ENCODE measurements around the gene CAMK4. TPM values are rescaled to one million over a fixed set of nuclear protein-coding genes. Genes with fewer than 3 reads are reported as not detected.

The CAMK4 gene
- total RNA-seq, 1 donor from 2014 or later: 5.0 TPM

DNA sequence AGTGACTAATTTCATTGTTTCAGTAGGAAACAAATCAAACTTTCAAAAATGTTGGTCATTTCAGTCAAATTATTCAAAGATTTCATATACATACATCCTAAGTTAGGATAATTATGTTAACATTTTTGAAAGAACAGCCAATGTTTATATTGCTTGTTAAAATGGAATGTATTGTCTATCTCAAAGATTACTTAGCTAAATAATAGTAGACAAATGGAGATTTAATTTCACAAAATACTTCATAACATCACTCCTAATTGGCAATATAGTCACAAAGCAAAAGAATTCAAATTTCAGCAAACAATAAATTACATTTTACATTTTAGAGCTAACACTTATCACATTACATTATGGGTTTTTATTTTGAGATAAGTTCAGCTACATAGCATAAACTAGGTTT, 262.7 kb downstream of the CAMK4 start:
- Histone ChIP-seq H3K4me1 (no peaks in the 10 kb centered on the region), H3K27me3 (no peaks in the 10 kb centered on the region), H4K20me1 (ENCODE audit: low read depth) (no peaks in the 10 kb centered on the region), H3K4me3 (no peak overlapping the region), H3K36me3 (no peaks in the 10 kb centered on the region), H3K27ac (no peak overlapping the region), H3K9me3 (ENCODE audit: low read depth) (no peaks in the 10 kb centered on the region), H3K79me2 (ENCODE audit: low read depth) (no peaks in the 10 kb centered on the region), H3K9ac (no peak overlapping the region), H2AFZ (replicated peaks) (no peak overlapping the region), H3K4me2 (no peak overlapping the region), H3F3A (ENCODE audit: low read depth) (no peaks in the 10 kb centered on the region)
- no peaks in the 10 kb centered on the region for H3K9me3 Mint-ChIP-seq
- no peak overlapping the region for H3K4me3 Mint-ChIP-seq
- DNase-seq (ENCODE audit: low spot score): no peak
- no peak overlapping the region for H3K27ac Mint-ChIP-seq
- no peaks in the 10 kb centered on the region for H3K4me1 Mint-ChIP-seq
- TF ChIP-seq CTCF (IDR thresholded peaks at IDR 0.05) (no peak), EZH2 (IDR thresholded peaks at IDR 0.05) (no peak), EZH2phosphoT487 (IDR thresholded peaks at IDR 0.05) (no peak)
- H3K36me3 Mint-ChIP-seq: peaks cover 10% of the 10 kb centered on the region
- H3K27me3 Mint-ChIP-seq (ENCODE audit: insufficient read depth, low read depth): peaks cover 2% of the 10 kb centered on the region

DNA sequence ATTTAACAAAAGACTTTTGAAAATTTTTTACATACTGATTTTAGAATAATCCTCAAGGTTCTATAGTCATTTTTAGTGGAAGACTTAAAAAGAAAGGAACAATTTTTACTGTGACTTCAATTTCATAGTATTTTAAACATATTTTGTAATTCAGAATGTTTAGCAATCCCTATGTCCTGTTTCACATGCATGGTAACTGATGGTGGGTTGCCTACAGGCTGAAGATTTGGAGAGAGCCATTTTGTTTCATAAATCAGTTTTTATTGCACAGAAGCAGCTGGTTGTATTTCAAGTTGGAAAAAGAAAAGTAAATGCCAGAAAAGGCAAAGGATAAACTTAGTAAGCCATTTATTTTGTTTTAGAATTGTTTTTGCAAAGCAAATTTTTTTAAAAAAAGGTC, 264.2 kb downstream of the CAMK4 start:
- Mint-ChIP-seq H3K4me1 (no peaks in the 10 kb centered on the region), H3K9me3 (no peaks in the 10 kb centered on the region), H3K36me3 (peaks cover 9% of the 10 kb centered on the region), H3K4me3 (no peak overlapping the region), H3K27ac (no peak overlapping the region), H3K27me3 (ENCODE audit: insufficient read depth, low read depth) (no peaks in the 10 kb centered on the region)
- Histone ChIP-seq H3K27ac (no peak overlapping the region), H2AFZ (replicated peaks) (no peak overlapping the region), H4K20me1 (ENCODE audit: low read depth) (no peaks in the 10 kb centered on the region), H3K79me2 (ENCODE audit: low read depth) (no peaks in the 10 kb centered on the region), H3K9me3 (ENCODE audit: low read depth) (no peaks in the 10 kb centered on the region), H3K4me1 (no peaks in the 10 kb centered on the region), H3F3A (ENCODE audit: low read depth) (no peaks in the 10 kb centered on the region), H3K9ac (no peak overlapping the region), H3K4me2 (no peak overlapping the region), H3K36me3 (no peaks in the 10 kb centered on the region), H3K27me3 (no peaks in the 10 kb centered on the region), H3K4me3 (no peak overlapping the region)
- no peak for TF ChIP-seq EZH2phosphoT487 (IDR thresholded peaks at IDR 0.05)
- TF ChIP-seq CTCF (IDR thresholded peaks at IDR 0.05): no peak
- TF ChIP-seq EZH2 (IDR thresholded peaks at IDR 0.05): no peak
- DNase-seq (ENCODE audit: low spot score): no peak

- H3K4me3 ChIP-seq: no peak overlapping the region
- H3K9ac ChIP-seq: no peak overlapping the region
- Mint-ChIP-seq H3K9me3 (no peaks in the 10 kb centered on the region), H3K27ac (no peak overlapping the region), H3K36me3 (peaks cover 21% of the 10 kb centered on the region), H3K4me3 (no peak overlapping the region), H3K27me3 (ENCODE audit: insufficient read depth, low read depth) (no peaks in the 10 kb centered on the region), H3K4me1 (no peaks in the 10 kb centered on the region)
- H2AFZ ChIP-seq (replicated peaks): no peak overlapping the region
- peaks cover 7% of the 10 kb centered on the region for H3K4me1 ChIP-seq
- peaks cover 12% of the 10 kb centered on the region for H3K36me3 ChIP-seq
- no peaks in the 10 kb centered on the region for H3F3A ChIP-seq (ENCODE audit: low read depth)
- no peak overlapping the region for H3K27ac ChIP-seq
- H3K79me2 ChIP-seq (ENCODE audit: low read depth): no peaks in the 10 kb centered on the region
- H4K20me1 ChIP-seq (ENCODE audit: low read depth): no peaks in the 10 kb centered on the region
- no peaks in the 10 kb centered on the region for H3K9me3 ChIP-seq (ENCODE audit: low read depth)
- H3K27me3 ChIP-seq: no peaks in the 10 kb centered on the region
- no peak for DNase-seq (ENCODE audit: low spot score)
- TF ChIP-seq EZH2 (IDR thresholded peaks at IDR 0.05) (no peak), EZH2phosphoT487 (IDR thresholded peaks at IDR 0.05) (no peak), CTCF (IDR thresholded peaks at IDR 0.05) (no peak)
- H3K4me2 ChIP-seq: no peak overlapping the region
These were observed 268.8 kb downstream of the CAMK4 start for GRCh38 chr5:111493031-111493430.
